HG03558 (cell line): ENCODE results near the gene ELMOD1.

Source experiments
- ATAC-seq: cut with Tn5 transposase; IDR thresholded peaks from one replicate; pipeline ENCODE4 v1.9.1; 2021; ENCODE audit warnings: moderate number of reproducible peaks; ENCODE audit not compliant: unreplicated experiment; ENCODE audit errors: extremely low read depth

The ELMOD1 gene

DNA sequence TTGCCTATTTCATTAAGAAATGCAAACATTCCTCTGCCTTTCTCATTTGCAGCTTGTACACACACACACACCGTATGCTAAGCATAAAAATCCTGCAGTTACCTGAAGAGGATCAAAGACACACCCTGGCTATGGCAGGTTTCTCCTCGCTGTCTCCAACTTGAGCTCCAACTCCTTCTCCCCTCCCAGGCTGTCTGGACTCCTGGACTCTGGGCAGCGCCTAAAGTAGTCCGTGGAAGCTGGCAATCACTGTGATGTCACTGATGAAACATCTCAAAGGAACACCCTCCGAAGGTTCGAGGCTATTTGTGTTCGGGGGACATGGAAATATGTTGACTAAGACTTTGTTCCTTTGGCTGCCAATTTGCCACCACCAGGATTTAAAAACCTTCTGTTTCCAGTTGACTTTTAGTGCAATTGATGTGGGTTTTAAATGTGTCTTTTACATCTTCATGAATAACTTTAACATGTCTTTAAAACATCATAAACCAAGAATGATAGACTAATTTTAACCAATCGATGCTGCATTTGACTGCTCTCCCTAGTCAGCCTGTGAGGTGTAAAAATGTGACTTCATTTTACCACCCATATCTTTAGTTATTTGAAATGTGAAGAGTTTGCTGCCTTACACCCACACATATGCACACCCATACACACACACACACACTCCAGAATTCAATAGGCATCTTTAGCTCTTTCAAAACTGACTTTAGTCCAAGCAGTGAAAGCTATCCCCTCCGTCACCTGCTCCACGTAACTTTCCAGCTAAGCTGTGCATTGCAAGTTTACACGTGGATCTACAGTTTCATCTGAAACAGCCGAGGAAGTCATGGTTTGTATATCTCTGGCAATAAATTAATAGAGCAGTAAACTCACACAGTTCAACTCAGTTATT lies 121.2 kb downstream of the ELMOD1 start, which contains the start of gene SLN:
SLN (minus strand) TSS at position 196 of the 895 bp plus-strand sequence.
- ATAC-seq = no peak

- no peak for ATAC-seq
Measured at GRCh38 chr11:107713009-107713408, 122.1 kb downstream of the ELMOD1 start.
